WTC11 (cell line): ENCODE data around the gene FZD2. TPM values are rescaled to one million over a fixed set of nuclear protein-coding genes. Genes with fewer than 3 reads are reported as not detected.

Experiments
- ATAC-seq: fragments of 200-7000 bp; cut with Tn5 transposase; 2 replicates; pipeline ENCODE4 v1.10.0; 2021; ENCODE audit warnings: mild to moderate bottlenecking, moderate library complexity
- CTCF ChIA-PET: fragments of 300-600 bp; sonication (Branson Sonifier 250); formaldehyde crosslinking; loops from one replicate; lab custom pipeline; 2021; ENCODE audit warnings: antibody characterized with exemption; lab: Charles Lee
- POLR2A ChIA-PET: fragments of 350-600 bp; sonication (Branson Sonifier 250); formaldehyde crosslinking; loops from one replicate; lab custom pipeline; 2021; ENCODE audit warnings: antibody characterized with exemption; lab: Charles Lee
- DNase-seq: peaks from one replicate; pipeline ENCODE4 v3.0.0; 2021; ENCODE audit warnings: low spot score
- H3K27ac Mint-ChIP-seq: 2 replicates; pipeline ENCODE4 v1.8.0; 2021; ENCODE audit warnings: mixed read lengths
- H3K27me3 Mint-ChIP-seq: 2 replicates; pipeline ENCODE4 v1.8.0; 2021; ENCODE audit warnings: low read depth, mild to moderate bottlenecking, moderate library complexity, mixed read lengths
- H3K36me3 Mint-ChIP-seq: 2 replicates; pipeline ENCODE4 v1.8.0; 2021; ENCODE audit warnings: mixed read lengths
- H3K4me1 Mint-ChIP-seq: 2 replicates; pipeline ENCODE4 v1.8.0; 2022; ENCODE audit warnings: mixed read lengths
- H3K4me3 Mint-ChIP-seq: 2 replicates; pipeline ENCODE4 v1.8.0; 2021; ENCODE audit warnings: mild to moderate bottlenecking, moderate library complexity, mixed read lengths
- H3K9me3 Mint-ChIP-seq: 2 replicates; pipeline ENCODE4 v1.8.0; 2021; ENCODE audit warnings: mixed read lengths
- ELF4 ChIP-seq: sonication (generic); formaldehyde crosslinking; IDR thresholded peaks from 2 replicates; pipeline ENCODE4 v1.8.1; 2022; ENCODE audit warnings: low read depth, mild to moderate bottlenecking, moderate library complexity, missing genetic modification reagents
- ETV6 ChIP-seq: sonication (generic); formaldehyde crosslinking; IDR thresholded peaks from 2 replicates; pipeline ENCODE4 v1.8.1; 2022; ENCODE audit warnings: mild to moderate bottlenecking, missing genetic modification reagents
- MYBL2 ChIP-seq: sonication (generic); formaldehyde crosslinking; IDR thresholded peaks from 2 replicates; pipeline ENCODE4 v1.8.1; 2023; ENCODE audit warnings: mild to moderate bottlenecking, moderate library complexity, missing genetic modification reagents
- NFATC4 ChIP-seq: fragments of 250-450 bp; sonication (Bioruptor Pico); IDR thresholded peaks from 2 replicates; pipeline ENCODE4 v1.9.0; 2021; ENCODE audit warnings: mild to moderate bottlenecking
- RELA ChIP-seq: sonication (generic); formaldehyde crosslinking; IDR thresholded peaks from 2 replicates; pipeline ENCODE4 v1.8.1; 2022; ENCODE audit warnings: missing genetic modification reagents, mild to moderate bottlenecking, borderline replicate concordance
- SMAD4 ChIP-seq: sonication (generic); formaldehyde crosslinking; IDR thresholded peaks from 2 replicates; pipeline ENCODE4 v1.8.0; 2022; ENCODE audit warnings: mild to moderate bottlenecking, missing genetic modification reagents
- TEAD1 ChIP-seq: sonication (generic); formaldehyde crosslinking; IDR thresholded peaks from 2 replicates; pipeline ENCODE4 v1.8.0; 2022; ENCODE audit warnings: mild to moderate bottlenecking, missing genetic modification reagents
- TEAD4 ChIP-seq: sonication (generic); formaldehyde crosslinking; IDR thresholded peaks from 2 replicates; pipeline ENCODE4 v1.8.0; 2022; ENCODE audit warnings: mild to moderate bottlenecking, missing genetic modification reagents
- USF1 ChIP-seq: sonication (generic); formaldehyde crosslinking; IDR thresholded peaks from 2 replicates; pipeline ENCODE4 v1.8.0; 2022; ENCODE audit warnings: mild to moderate bottlenecking, missing genetic modification reagents
- ZNF121 ChIP-seq: sonication (generic); formaldehyde crosslinking; IDR thresholded peaks from 2 replicates; pipeline ENCODE4 v1.8.0; 2023; ENCODE audit warnings: missing genetic modification reagents
- ZNF317 ChIP-seq: sonication (generic); formaldehyde crosslinking; IDR thresholded peaks from 2 replicates; pipeline ENCODE4 v1.8.1; 2023; ENCODE audit warnings: low read depth, mild to moderate bottlenecking, moderate library complexity, missing genetic modification reagents, borderline replicate concordance
- total RNA-seq: library from RNA; stranded (reverse); gene quantifications from 3 replicates; pipeline ENCODE4 v1.2.3, GENCODE V29; 2021
- TF ChIP-seq, protein P1 (sequence below): sonication (generic); formaldehyde crosslinking; IDR thresholded peaks from 2 replicates; pipeline ENCODE4 v1.8.1; 2022; ENCODE audit warnings: low read depth, mild to moderate bottlenecking, moderate library complexity, missing genetic modification reagents, borderline replicate concordance
- TF ChIP-seq, protein P2 (sequence below): sonication (generic); formaldehyde crosslinking; IDR thresholded peaks from 2 replicates; pipeline ENCODE4 v1.8.1; 2023; ENCODE audit warnings: mild to moderate bottlenecking, missing genetic modification reagents, borderline replicate concordance

Gene FZD2
- total RNA-seq, 1 experiment from 2014 or later: 42.8 TPM

DNA sequence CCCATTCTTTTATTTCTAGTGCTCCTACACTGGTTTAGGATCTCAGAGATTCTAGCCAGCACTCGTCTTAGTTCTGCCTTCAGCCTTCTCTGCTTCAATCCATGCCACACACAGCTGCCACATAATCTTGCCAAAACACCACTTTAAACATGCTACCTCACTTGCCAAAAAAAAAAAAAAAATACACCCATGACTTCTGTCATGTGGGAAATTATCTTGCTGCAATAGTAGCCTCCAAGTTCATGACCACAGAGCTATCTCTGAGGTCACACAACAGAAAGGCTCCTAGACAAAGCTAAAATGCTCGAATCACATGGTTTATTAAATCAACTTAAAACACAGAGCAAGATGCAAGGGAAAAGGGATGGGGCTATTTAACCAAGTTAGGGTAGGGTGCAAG is 18.1 kb downstream of the FZD2 start:
- Mint-ChIP-seq H3K27ac (no peak overlapping the region), H3K27me3 (peaks cover 11% of the 10 kb centered on the region), H3K36me3 (no peaks in the 10 kb centered on the region), H3K4me1 (peaks cover 5% of the 10 kb centered on the region), H3K9me3 (no peaks in the 10 kb centered on the region), H3K4me3 (no peak overlapping the region)
- ATAC-seq (no peak), DNase-seq (no peak)
- CTCF ChIA-PET: interaction anchor here (0.7 to 1.1 kb wide), 3 partner anchors 12 to 158 kb away, joined by 3 to 4 read pairs (median 3); no protein-coding TSS in a partner anchor
- TF ChIP-seq, protein P1, sequence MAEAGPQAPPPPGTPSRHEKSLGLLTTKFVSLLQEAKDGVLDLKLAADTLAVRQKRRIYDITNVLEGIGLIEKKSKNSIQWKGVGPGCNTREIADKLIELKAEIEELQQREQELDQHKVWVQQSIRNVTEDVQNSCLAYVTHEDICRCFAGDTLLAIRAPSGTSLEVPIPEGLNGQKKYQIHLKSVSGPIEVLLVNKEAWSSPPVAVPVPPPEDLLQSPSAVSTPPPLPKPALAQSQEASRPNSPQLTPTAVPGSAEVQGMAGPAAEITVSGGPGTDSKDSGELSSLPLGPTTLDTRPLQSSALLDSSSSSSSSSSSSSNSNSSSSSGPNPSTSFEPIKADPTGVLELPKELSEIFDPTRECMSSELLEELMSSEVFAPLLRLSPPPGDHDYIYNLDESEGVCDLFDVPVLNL: no peak
- no peak for TF ChIP-seq MYBL2 (CRISPR knock-in tag)
- no peak for TF ChIP-seq ZNF317 (CRISPR knock-in tag)
- TF ChIP-seq TEAD1 (CRISPR knock-in tag): no peak
- TF ChIP-seq ZNF121 (CRISPR knock-in tag): no peak
- TF ChIP-seq, protein P2, sequence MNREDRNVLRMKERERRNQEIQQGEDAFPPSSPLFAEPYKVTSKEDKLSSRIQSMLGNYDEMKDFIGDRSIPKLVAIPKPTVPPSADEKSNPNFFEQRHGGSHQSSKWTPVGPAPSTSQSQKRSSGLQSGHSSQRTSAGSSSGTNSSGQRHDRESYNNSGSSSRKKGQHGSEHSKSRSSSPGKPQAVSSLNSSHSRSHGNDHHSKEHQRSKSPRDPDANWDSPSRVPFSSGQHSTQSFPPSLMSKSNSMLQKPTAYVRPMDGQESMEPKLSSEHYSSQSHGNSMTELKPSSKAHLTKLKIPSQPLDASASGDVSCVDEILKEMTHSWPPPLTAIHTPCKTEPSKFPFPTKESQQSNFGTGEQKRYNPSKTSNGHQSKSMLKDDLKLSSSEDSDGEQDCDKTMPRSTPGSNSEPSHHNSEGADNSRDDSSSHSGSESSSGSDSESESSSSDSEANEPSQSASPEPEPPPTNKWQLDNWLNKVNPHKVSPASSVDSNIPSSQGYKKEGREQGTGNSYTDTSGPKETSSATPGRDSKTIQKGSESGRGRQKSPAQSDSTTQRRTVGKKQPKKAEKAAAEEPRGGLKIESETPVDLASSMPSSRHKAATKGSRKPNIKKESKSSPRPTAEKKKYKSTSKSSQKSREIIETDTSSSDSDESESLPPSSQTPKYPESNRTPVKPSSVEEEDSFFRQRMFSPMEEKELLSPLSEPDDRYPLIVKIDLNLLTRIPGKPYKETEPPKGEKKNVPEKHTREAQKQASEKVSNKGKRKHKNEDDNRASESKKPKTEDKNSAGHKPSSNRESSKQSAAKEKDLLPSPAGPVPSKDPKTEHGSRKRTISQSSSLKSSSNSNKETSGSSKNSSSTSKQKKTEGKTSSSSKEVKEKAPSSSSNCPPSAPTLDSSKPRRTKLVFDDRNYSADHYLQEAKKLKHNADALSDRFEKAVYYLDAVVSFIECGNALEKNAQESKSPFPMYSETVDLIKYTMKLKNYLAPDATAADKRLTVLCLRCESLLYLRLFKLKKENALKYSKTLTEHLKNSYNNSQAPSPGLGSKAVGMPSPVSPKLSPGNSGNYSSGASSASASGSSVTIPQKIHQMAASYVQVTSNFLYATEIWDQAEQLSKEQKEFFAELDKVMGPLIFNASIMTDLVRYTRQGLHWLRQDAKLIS (CRISPR knock-in tag): no peak
- TF ChIP-seq SMAD4: no peak
- no peak for TF ChIP-seq ETV6
- no peak for TF ChIP-seq TEAD4 (CRISPR knock-in tag)
- POLR2A ChIA-PET: no interaction called here

GRCh38 chr17:44578947-44579346 is 21.7 kb downstream of the FZD2 start:
- no peak for ATAC-seq
- Mint-ChIP-seq H3K27ac (no peak overlapping the region), H3K27me3 (peaks cover 14% of the 10 kb centered on the region), H3K4me1 (peaks cover 5% of the 10 kb centered on the region), H3K36me3 (no peaks in the 10 kb centered on the region), H3K4me3 (no peak overlapping the region), H3K9me3 (no peaks in the 10 kb centered on the region)
- ChIA-PET CTCF (interaction anchor here (1.3 kb wide), 1 partner anchor 20 kb away, joined by 3 read pairs; no protein-coding TSS in a partner anchor), POLR2A (no interaction called here)
- TF ChIP-seq MYBL2 (CRISPR knock-in tag) (no peak), ZNF121 (CRISPR knock-in tag) (peak; percentile 59; the same call in 1 of the 2 replicates)
- no peak for DNase-seq

DNA sequence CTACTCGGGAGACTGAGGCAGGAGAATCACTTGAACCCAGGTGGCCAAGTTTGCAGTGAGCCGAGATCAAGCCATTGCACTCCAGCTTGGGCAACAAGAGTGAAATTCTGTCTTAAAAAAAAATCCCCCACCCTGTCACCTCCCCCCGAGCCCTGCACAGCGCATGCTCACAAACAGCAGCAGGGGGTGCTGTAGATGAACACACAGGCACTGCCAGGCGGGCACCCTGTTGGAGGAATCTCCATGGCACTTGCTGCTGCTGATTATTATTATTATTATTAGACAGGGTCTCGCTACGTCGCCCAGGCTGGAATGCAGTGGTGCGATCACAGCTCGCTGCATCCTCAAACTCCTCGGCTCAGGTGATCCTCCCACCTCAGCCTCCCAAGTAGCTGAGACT is 24.6 kb downstream of the FZD2 start:
- H3K27ac Mint-ChIP-seq: no peak overlapping the region
- H3K9me3 Mint-ChIP-seq: no peaks in the 10 kb centered on the region
- no peak for TF ChIP-seq ZNF317 (CRISPR knock-in tag)
- 0 out of 2 replicates have a peak, but pooled peaks have one; percentile 52 for TF ChIP-seq ZNF121 (CRISPR knock-in tag)
- no peak for TF ChIP-seq USF1
- TF ChIP-seq ELF4: no peak
- no peak for TF ChIP-seq RELA (CRISPR knock-in tag)
- no peak for TF ChIP-seq NFATC4 (CRISPR knock-in tag)
- CTCF ChIA-PET: interaction anchor here (0.5 to 3.3 kb wide), 10 partner anchors 9 to 383 kb away, joined by 3 to 13 read pairs (median 3); partner anchors contain the start of gene MEIOC
- DNase-seq: no peak
- POLR2A ChIA-PET: no interaction called here
- peaks cover 14% of the 10 kb centered on the region for H3K27me3 Mint-ChIP-seq
- H3K36me3 Mint-ChIP-seq: no peaks in the 10 kb centered on the region
- peaks cover 16% of the 10 kb centered on the region for H3K4me1 Mint-ChIP-seq
- no peak overlapping the region for H3K4me3 Mint-ChIP-seq
- ATAC-seq: peak; percentile 44

GRCh38 chr17:44584443-44584842 is 27.2 kb downstream of the FZD2 start:
- DNase-seq (no peak), ATAC-seq (no peak)
- POLR2A ChIA-PET: no interaction called here
- no peak for TF ChIP-seq NFATC4 (CRISPR knock-in tag)
- CTCF ChIA-PET: interaction anchor here (0.5 to 3.3 kb wide), 3 partner anchors 20 to 51 kb away, joined by 3 to 13 read pairs (median 3); no protein-coding TSS in a partner anchor
- H3K9me3 Mint-ChIP-seq: no peaks in the 10 kb centered on the region
- no peaks in the 10 kb centered on the region for H3K36me3 Mint-ChIP-seq
- H3K4me1 Mint-ChIP-seq: peaks cover 10% of the 10 kb centered on the region
- no peak overlapping the region for H3K27ac Mint-ChIP-seq
- peaks cover 10% of the 10 kb centered on the region for H3K27me3 Mint-ChIP-seq
- no peak overlapping the region for H3K4me3 Mint-ChIP-seq
